HG03060 (cell line): ENCODE results near the gene TWIST2.

ENCODE experiments used
- ATAC-seq: cut with Tn5 transposase; IDR thresholded peaks from one replicate; pipeline ENCODE4 v1.9.1; 2021; ENCODE audit warnings: low read depth, moderate number of reproducible peaks; ENCODE audit not compliant: unreplicated experiment

TWIST2 gene

GRCh38 chr2:238915596-238915995 lies 67.7 kb downstream of the TWIST2 start:
- no peak for ATAC-seq

DNA sequence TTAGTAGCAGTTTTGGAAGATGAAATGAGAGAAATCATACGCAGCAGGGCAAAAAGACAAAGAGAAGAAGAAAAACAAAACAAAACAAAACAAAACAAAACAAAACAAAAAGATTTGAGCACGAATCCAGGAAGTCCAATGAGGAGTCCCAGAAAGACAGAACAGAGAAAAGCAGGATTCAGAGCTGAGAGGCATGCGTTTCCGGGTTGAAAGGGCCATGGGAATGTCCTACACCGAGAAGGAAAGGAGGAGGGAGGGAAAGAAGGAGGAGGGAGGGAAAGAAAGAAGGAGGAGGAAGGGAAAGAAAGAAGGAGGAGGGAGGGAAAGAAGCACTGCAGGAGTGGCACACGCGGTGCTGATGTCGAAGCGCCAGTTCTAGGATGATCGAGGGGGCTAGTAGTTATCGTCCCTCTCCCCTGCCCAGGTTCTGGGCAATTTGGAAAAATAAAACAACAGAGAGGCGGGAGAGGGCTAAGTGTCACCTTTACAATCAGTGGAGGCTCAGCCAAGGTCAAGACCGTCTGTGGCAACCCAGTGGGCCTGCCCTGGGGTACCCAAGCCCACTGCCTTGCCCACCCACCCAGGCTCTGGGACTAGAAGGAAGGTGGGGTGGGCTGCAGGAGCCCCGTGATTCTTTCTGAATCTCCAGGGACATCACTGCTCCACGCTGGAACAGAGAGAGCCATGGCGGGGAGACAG lies 68.4 kb downstream of the TWIST2 start:
- ATAC-seq, result no peak

DNA sequence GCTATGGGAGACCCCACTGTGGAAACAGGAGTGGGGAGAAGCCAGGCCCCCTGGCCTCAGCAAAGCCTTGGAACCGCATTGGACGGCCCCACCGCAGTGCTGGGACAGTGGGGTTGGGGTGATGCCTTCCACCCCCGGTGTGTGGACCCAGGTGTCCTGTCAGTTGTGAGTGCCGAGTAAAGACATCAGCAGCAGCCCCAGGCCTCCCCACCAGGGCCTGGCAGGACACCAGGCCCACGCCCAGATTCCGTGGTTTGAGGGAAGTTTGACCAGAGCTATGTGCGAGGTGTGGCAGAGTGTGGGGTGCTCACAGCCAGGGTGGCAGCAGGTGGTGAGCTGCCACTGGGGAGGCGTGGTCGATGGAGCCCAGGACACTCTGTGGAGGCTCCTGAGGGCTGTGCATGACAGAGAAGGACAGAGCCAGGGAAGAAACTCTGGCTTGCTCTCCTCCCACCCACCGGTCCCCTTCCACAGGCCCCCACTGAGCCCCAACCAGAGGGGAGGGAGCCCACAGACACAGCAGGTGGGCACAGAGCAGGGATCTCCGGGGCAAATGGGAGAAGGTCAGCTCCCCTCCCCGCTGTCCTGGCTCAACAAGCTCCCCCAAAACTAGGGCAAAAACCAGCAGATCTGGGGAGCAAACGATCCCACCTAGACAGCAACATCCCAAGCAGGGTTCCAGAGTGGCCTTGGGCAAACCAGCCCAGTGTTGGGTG lies 69.1 kb downstream of the TWIST2 start:
- ATAC-seq, result no peak

DNA sequence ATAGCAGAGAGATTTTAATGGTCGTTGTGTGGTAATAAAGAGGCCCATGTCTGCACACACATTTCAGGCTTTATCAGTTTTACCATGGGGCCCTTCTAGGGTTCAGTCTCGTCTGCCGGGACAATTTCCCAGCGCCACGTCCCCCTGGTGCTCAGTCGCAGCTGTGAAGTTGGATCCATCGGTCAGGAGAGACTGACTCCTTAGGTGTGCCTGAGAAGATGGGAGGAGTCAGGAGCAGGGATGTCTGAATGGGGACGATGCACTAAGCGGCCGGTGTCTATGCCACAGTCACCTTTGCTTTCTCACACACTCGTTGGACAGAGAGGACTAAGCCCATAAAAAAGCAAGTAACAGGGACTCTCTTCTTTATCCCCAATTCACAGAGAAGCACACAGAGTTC lies 71.4 kb downstream of the TWIST2 start:
- ATAC-seq, result no peak

DNA sequence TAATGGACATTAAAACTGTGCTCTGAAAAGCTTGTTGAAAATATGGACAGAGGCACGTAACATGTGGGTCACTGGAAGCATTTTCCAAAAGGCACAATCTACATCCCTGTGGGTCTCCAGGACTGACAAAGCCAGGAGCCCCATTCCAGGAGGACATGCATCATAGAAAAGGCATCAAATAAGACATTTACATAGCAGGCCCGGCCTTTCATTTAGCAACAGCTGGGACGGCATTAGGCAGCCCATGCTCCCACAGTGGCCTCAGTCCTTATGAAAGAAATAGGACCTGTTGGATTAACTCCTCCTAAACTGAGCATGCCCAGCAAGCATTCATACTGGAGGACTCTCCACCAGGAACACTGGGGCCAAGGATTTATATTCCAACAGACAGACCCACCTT lies 72.2 kb downstream of the TWIST2 start:
- no peak for ATAC-seq

- no peak for ATAC-seq
These were observed 72.7 kb downstream of the TWIST2 start for GRCh38 chr2:238920601-238921001.

- no peak for ATAC-seq
These were observed 73.4 kb downstream of the TWIST2 start for GRCh38 chr2:238921259-238921658.

DNA sequence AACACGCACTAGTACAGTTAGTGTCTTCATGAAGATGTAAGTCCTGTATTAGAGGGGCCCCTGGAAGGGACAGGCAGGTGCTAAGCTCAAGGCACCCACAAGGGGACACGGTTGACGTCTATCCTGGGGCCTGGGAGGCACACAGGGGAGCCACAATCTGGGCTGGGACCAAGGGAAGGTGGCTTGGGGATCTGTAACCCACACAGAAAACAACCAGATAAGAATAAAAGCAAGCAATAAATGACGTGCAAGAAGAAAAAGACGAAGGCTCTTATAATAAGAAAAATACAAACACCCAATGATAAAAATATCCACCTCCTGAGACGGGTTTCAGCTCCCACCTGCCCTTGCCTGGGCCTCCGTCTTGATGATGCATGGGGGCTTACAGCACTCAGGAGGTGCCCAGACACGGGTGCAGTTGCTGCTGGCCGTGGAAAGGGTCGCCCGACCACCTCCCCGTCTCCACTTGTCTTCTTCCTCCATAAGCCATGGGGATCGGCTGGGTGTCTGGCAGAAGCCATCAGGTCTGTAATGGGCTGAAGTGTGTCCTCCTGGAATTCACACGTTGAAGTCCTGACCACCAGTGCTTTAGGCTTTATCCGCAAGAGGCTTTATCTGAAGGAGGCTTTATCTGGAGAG lies 73.9 kb downstream of the TWIST2 start:
- no peak for ATAC-seq

GRCh38 chr2:238922435-238922834 lies 74.5 kb downstream of the TWIST2 start:
- no peak for ATAC-seq

GRCh38 chr2:238924032-238924431 lies 76.1 kb downstream of the TWIST2 start:
- no peak for ATAC-seq

GRCh38 chr2:238924796-238925195 lies 76.9 kb downstream of the TWIST2 start:
- no peak for ATAC-seq

- no peak for ATAC-seq
These were observed 77.4 kb downstream of the TWIST2 start for GRCh38 chr2:238925281-238925680.

DNA sequence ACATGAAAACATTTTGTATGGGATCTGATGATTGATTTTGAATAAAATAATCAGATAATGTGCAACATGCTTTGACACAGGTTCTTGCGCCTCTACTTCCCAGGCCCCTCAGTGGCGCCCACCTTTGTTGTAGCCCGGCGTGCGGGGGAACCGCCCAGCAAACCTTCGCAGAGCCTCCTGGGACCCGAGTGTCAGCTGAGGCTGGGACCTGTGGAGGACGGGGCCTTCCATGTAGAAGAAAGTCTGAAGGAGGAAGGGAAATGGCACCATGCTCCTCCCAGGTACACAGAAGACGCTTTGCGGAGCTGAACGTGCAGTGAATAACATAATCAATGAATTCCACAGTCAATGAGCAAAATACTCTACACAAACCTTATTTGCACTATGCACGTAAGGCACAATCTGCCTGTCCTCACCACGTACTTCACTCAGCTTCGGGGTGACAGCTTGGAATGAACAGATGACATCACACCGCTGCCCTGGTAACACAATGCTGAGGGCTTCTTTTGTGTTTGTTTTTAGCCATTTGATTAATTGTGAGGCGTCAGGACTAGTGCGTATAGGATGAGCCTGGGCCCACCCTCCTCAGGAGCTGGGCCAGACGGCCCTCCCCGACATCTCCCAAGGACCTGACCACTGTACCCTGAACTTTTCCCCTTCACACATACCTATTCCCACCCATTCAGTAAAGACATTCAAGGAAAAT lies 78.1 kb downstream of the TWIST2 start:
- ATAC-seq, result no peak

GRCh38 chr2:238926761-238927611 lies 79.1 kb downstream of the TWIST2 start:
- no peak for ATAC-seq

- ATAC-seq, result no peak
These were observed 80.0 kb downstream of the TWIST2 start for GRCh38 chr2:238927746-238928519.

- ATAC-seq, result no peak
These were observed 80.8 kb downstream of the TWIST2 start for GRCh38 chr2:238928520-238929241.

GRCh38 chr2:238929242-238930081 lies 81.6 kb downstream of the TWIST2 start:
- ATAC-seq, result no peak

- no peak for ATAC-seq
These were observed 82.3 kb downstream of the TWIST2 start for GRCh38 chr2:238930216-238930615.
